ENCODE results near the gene CLCN3. TPM values are rescaled to one million over a fixed set of nuclear protein-coding genes. Genes with fewer than 3 reads are reported as not detected.
"Not testable (repeated sequence)": the region's sequence is repeated elsewhere in the genome, so short reads cannot be mapped to it uniquely, and the experiment has no call there.

The CLCN3 gene
- total RNA-seq, 1 donor from 2014 or later = 57.4 TPM

DNA sequence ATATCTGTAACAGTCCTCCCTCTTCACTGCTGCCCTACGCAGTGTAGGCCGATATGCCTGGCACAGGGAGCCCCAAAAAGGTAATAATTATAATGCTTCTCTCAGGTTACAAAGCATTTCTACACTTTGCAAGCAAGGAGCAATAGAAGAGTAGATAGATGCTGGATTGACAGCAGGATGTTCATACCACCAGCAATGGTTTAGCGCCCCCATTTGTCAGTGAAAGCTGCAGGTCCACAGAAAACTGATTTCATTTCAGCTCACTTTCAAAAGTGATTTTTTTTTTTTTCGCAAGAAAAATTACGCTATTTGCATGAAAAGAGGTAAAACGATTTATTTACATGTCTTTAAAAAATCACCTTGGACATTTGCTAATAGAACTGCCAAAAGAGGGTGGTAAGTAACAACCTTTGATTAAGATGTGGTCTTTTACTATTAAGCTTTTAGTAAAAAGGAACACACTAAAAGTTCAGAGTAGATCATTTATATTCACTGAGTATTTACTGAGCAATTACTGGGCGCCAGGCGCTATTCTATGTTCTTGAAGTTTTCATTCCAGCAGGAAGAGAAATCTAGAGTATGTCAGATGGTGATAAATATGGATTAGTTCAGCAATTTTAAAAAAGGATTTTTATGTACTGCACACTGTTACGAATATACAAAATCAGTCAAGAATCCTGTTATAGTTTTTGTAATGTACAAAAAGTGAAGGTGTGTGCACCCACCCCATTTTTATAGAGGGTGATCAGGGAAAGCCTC, 103.0 kb downstream of the CLCN3 start:
- no peak for DNase-seq (ENCODE audit: low spot score in 2 of 2, unreplicated experiment in 2 of 2)
- no peaks in the 10 kb centered on the region for H3K27me3 Mint-ChIP-seq (ENCODE audit: low read depth)
- no peaks in the 10 kb centered on the region for H3K9me3 Mint-ChIP-seq
- TF ChIP-seq, protein P1, sequence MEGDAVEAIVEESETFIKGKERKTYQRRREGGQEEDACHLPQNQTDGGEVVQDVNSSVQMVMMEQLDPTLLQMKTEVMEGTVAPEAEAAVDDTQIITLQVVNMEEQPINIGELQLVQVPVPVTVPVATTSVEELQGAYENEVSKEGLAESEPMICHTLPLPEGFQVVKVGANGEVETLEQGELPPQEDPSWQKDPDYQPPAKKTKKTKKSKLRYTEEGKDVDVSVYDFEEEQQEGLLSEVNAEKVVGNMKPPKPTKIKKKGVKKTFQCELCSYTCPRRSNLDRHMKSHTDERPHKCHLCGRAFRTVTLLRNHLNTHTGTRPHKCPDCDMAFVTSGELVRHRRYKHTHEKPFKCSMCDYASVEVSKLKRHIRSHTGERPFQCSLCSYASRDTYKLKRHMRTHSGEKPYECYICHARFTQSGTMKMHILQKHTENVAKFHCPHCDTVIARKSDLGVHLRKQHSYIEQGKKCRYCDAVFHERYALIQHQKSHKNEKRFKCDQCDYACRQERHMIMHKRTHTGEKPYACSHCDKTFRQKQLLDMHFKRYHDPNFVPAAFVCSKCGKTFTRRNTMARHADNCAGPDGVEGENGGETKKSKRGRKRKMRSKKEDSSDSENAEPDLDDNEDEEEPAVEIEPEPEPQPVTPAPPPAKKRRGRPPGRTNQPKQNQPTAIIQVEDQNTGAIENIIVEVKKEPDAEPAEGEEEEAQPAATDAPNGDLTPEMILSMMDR (IDR thresholded peaks at IDR 0.05; ENCODE audit: unreplicated experiment) = no peak
- H3K36me3 Mint-ChIP-seq = no peaks in the 10 kb centered on the region
- H3K4me1 Mint-ChIP-seq = no peaks in the 10 kb centered on the region
- no peak overlapping the region for H3K27ac Mint-ChIP-seq
- no peak overlapping the region for H3K4me3 Mint-ChIP-seq

GRCh38 chr4:169724260-169724659, 103.9 kb downstream of the CLCN3 start:
- no peak for DNase-seq (ENCODE audit: low spot score in 2 of 2, unreplicated experiment in 2 of 2)
- no peaks in the 10 kb centered on the region for H3K9me3 Mint-ChIP-seq
- TF ChIP-seq, protein P1 (IDR thresholded peaks at IDR 0.05; ENCODE audit: unreplicated experiment) = no peak
- H3K4me3 Mint-ChIP-seq = no peak overlapping the region
- H3K4me1 Mint-ChIP-seq = no peaks in the 10 kb centered on the region
- H3K27me3 Mint-ChIP-seq (ENCODE audit: low read depth) = no peaks in the 10 kb centered on the region
- H3K27ac Mint-ChIP-seq = no peak overlapping the region
- H3K36me3 Mint-ChIP-seq = no peaks in the 10 kb centered on the region

- no peaks in the 10 kb centered on the region for H3K4me1 Mint-ChIP-seq
- no peak overlapping the region for H3K4me3 Mint-ChIP-seq
- no peaks in the 10 kb centered on the region for H3K9me3 Mint-ChIP-seq
- H3K36me3 Mint-ChIP-seq = peaks cover 6% of the 10 kb centered on the region
- H3K27ac Mint-ChIP-seq = no peak overlapping the region
- no peaks in the 10 kb centered on the region for H3K27me3 Mint-ChIP-seq (ENCODE audit: low read depth)
- TF ChIP-seq, protein P1 (IDR thresholded peaks at IDR 0.05; ENCODE audit: unreplicated experiment) = no peak
- DNase-seq (ENCODE audit: low spot score in 2 of 2, unreplicated experiment in 2 of 2) = no peak
Observed at GRCh38 chr4:169727616-169728015, 107.2 kb downstream of the CLCN3 start.

DNA sequence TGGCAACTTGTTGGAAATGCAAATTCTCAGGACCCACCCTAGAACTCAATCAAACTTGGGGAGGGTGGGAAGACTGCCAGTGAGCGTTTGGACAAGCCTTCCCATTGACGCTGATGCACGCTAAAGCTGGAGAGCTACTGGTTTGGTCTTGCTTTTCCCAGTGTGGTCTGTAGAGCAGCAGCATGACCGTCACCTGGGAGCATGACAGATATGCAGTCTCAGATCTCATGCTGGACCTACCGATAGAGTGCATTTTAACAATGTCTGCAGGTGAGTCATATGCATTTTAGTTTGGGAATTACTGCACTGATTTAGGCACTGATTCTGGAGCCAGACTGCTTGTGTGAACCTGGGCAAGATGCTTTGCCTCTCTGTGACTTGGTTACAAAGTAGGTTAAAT, 110.2 kb downstream of the CLCN3 start:
- Mint-ChIP-seq H3K27me3 (ENCODE audit: low read depth) (no peaks in the 10 kb centered on the region), H3K4me1 (no peaks in the 10 kb centered on the region), H3K4me3 (no peak overlapping the region), H3K9me3 (no peaks in the 10 kb centered on the region), H3K36me3 (peaks cover 17% of the 10 kb centered on the region), H3K27ac (no peak overlapping the region)
- TF ChIP-seq, protein P1 (IDR thresholded peaks at IDR 0.05; ENCODE audit: unreplicated experiment) = no peak
- DNase-seq (ENCODE audit: low spot score in 2 of 2, unreplicated experiment in 2 of 2) = no peak

DNA sequence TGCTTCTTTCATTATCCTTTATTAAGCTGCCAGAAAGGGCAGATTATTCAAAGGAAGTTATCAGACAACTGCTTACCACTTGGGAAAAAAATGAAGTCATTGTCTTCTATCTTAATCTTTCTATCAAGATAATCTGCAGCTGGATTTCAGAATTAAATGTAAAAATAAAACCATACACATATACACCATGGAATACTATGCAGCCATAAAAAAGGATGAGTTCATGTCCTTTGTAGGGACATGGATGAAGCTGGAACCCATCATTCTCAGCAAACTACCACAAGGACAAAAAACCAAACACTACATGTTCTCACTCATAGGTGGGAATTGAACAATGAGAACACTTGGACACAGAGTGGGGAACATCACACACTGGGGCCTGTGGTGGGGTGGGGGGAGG, 118.2 kb downstream of the CLCN3 start:
- not testable (repeated sequence) for H3K4me1 Mint-ChIP-seq; H3K4me3 Mint-ChIP-seq; H3K9me3 Mint-ChIP-seq; H3K27ac Mint-ChIP-seq; H3K27me3 Mint-ChIP-seq (ENCODE audit: low read depth); DNase-seq (ENCODE audit: low spot score in 2 of 2, unreplicated experiment in 2 of 2)
- H3K36me3 Mint-ChIP-seq = peaks cover 40% of the 10 kb centered on the region

DNA sequence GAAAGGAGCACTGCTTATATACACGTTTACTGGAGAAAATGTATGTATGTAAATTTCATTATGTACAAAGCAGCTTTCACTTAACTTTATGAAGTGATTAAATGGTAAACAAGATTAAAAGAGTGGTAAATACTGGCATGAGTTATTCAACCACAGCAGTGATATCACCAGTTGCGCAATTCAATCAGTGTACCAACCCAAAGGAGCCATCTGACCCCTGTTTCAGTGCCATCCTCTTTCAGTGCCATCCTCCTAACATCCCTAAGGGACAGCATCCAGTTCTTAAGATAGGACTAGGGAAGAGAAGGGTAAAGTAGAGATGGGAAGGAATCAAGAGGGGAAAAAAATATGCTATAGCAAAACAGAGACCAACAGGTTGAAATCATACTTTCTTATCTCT, 121.2 kb downstream of the CLCN3 start:
- TF ChIP-seq, protein P1 (IDR thresholded peaks at IDR 0.05; ENCODE audit: unreplicated experiment) = no peak

More for the DNA sequence above, 121.2 kb downstream of the CLCN3 start:
- H3K27me3 Mint-ChIP-seq (ENCODE audit: low read depth) = no peaks in the 10 kb centered on the region
- peaks cover 36% of the 10 kb centered on the region for H3K36me3 Mint-ChIP-seq
- H3K4me3 Mint-ChIP-seq = no peak overlapping the region
- H3K9me3 Mint-ChIP-seq = no peaks in the 10 kb centered on the region
- no peak overlapping the region for H3K27ac Mint-ChIP-seq
- peaks cover 3% of the 10 kb centered on the region for H3K4me1 Mint-ChIP-seq
- no peak for DNase-seq (ENCODE audit: low spot score in 2 of 2, unreplicated experiment in 2 of 2)
